NCI-H748 (cell line): ENCODE measurements around the gene GGCX.
A peak's percentile ranks its signal among the peaks of the same experiment; 100 is the strongest.
"Not testable (repeated sequence)": the region's sequence is repeated elsewhere in the genome, so short reads cannot be mapped to it uniquely, and the experiment has no call there.

Source experiments
- DNase-seq: peaks from one replicate; lab custom pipeline; 2025; ENCODE audit not compliant: unreplicated experiment; lab: John Stamatoyannopoulos, UW

GGCX gene

DNA sequence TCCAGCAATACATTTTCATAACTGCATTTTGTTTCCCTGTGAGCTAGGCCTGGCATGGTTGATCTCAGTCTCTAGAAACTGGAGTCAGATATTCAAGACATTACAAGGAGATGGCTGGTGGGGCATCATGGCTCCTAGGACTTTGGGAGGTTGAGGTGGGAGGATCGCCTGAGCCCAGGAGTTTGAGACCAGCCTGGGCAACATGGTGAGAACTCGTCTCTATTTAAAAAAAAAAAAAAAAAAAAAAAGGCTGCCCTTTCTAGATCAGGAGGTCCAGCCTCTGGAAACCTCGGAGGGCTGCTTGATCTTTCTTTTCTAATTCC, 15.7 kb upstream of the GGCX start:
- no peak for DNase-seq

DNA sequence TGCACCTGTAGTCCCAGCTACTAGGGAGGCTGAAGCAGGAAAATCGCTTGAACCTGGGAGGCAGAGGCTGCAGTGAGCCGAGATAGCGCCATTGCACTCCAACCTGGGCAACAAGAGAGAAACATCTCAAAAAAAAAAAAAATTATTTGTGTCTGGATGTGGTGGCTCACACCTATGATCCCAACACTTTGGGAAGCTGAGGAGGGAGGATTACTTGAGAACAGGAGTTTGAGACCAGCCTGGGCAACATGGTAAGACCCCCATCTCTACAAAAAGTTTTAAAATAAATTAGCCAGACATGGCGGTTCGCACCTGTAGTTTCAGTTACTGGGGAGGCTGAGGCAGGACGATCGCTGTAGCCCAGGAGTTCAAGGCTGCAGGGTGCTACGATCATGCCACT, 14.4 kb upstream of the GGCX start:
- no peak for DNase-seq

DNA sequence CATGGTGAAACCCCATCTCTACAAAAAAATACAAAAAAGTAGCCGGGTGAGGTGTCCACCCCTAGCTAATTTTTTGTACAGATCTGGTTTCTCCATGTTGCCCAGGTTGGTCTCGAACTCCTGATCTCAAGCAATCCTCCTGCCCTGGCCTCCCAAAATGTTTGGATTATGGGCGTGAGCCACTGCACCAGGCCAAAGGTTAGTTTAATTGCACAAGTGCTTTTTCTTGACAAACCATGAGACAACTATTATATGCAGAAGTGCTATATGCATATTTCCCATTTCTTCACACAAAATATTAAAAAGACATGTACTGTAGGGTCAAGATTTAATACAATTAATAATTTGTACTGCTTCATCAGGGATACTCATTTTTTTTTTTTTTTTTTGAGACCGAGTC, 5.0 kb upstream of the GGCX start:
- no peak for DNase-seq

DNA sequence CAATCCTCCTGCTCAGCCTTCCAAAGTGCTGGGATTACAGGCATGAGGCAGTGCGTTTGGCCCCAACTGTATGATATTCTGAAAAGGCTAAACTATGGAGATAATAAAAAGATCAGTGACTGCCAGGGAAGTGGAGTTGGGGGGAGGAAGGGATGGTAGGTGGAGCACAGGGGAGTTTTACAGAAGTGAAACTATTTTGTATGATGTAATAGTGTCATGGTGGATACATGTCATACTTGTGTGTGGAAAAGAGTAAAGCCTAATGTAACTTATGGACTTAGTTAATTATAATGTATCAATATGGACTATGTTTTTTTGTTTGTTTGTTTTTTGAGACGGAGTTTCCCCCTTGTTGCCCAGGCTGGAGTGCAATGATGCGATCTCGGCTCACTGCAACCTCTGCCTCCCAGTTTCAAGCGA, 2.9 kb upstream of the GGCX start:
- no peak for DNase-seq

DNA sequence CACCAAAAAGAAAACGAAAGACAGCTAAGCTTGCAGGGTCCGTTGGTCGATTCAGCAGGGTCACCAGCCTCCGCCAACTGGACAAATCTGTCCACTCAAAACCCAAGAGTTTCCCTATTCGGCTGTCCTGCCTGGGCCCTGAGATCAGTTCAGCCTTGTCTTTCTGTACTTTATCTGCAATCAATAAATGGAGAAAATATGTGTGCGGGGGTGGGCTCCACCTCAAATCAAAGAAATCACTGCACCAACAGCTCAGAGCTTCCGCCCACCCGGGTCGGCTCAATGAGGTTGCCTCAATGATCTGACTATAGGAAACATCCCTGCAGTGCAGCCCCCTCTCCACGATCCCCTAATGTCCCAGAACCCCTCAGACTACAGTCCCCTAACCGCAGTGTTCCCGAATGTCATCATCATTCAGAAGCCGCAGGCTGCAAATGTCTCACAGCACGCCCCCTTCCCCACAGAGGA, 447 bp downstream of the GGCX start:
- no peak for DNase-seq

DNA sequence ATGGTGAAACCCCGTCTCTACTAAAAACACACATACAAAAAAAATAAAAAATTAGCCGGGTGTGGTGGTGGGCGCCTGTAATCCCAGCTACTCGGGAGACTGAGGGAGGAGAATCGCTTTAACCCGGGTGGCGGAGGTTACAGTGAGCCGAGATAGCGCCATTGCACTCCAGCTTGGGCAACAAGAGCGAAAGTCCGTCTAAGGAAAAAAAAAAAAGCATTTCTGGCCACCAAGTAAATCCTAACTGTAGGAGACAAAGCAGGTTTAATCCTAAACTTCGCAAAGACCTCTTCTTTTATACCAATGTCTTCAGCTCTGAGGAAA, 928 bp downstream of the GGCX start:
- DNase-seq, result not testable (repeated sequence)

DNA sequence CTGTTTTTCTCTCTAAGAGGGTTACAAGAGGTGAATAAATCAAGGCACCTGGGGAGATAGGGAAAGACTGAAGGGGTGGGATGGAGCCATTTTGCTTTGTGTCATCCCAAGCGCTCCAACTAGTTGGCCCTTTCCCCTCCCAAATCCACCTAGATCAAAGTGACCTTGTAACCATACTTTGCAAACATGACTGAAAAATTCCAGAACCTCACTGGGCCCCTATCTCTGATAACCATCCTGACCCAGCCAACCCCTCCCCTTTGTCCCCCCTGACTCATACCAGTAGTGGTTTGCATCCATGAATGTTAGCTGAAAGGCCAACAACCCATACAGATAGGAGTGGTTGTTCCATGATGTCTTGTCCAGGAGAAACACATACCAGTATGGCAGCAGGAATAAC, 3.1 kb downstream of the GGCX start:
- DNase-seq, result no peak

DNA sequence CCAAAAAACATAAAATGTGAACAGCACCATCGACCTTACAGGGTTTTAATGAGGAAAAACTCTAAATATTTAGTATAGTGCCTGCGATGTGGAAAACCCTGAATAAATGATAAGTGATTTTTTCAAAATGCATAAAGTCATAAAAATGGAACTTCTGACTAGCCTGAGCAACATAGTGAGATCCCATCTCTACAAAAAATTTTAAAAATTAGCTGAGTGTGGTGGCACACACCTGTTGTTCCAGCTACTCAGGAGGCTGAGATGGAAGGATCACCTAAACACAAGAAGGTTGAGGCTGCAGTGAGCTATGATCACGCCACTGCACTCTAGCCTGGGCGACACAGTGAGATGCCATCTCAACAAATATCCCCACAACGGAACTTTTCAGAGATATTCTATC, 4.2 kb downstream of the GGCX start:
- DNase-seq, result no peak

DNA sequence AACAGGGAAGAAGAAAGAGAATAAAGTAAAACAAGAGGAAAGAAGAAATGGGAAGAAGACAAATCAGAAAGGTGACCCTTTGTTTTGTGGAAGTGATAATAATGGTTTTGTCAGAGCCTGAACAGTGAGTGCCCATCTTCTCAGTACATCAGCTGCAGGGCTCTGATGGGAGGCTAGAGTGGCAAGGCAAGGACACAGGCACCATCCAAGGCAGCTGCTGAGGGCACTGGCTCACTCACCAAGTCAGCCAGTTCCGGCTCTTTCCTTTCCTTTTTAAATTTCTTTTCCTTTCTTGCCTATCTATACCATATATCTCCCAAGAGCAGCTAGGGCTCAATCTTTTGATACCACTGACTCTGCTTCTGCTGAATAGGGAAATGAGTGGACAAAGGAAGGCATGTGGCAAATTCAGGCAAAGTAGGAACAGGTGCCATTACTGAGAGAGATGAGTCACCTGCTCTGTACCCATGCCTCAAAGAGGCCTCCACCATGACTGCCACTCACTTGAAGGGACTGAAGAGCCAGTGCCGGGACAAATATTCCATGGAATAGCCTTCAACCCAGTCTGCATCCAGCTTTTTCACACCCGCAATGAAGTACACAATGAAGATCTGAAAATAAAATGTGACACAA, 6.2 kb downstream of the GGCX start:
- no peak for DNase-seq

DNA sequence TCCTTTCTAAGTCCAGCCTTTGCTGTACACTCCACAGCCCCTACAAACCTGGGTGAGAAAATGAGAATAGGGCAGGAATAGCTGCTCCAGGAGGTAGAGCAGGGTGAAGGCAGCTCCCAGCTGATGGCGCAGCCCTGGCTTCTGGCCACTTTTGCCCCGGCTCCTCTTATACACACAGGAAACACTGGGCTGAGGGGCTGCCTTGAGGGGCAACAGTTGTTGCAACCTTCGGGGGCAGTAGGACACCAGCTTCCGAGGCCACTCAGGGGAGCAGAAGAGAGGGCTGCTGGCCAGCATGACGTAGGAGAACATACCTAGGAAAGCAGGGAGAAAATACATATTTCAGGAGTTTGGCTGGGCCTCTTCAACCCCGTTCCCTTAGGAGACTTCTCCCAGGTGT, 8.1 kb downstream of the GGCX start:
- no peak for DNase-seq

DNA sequence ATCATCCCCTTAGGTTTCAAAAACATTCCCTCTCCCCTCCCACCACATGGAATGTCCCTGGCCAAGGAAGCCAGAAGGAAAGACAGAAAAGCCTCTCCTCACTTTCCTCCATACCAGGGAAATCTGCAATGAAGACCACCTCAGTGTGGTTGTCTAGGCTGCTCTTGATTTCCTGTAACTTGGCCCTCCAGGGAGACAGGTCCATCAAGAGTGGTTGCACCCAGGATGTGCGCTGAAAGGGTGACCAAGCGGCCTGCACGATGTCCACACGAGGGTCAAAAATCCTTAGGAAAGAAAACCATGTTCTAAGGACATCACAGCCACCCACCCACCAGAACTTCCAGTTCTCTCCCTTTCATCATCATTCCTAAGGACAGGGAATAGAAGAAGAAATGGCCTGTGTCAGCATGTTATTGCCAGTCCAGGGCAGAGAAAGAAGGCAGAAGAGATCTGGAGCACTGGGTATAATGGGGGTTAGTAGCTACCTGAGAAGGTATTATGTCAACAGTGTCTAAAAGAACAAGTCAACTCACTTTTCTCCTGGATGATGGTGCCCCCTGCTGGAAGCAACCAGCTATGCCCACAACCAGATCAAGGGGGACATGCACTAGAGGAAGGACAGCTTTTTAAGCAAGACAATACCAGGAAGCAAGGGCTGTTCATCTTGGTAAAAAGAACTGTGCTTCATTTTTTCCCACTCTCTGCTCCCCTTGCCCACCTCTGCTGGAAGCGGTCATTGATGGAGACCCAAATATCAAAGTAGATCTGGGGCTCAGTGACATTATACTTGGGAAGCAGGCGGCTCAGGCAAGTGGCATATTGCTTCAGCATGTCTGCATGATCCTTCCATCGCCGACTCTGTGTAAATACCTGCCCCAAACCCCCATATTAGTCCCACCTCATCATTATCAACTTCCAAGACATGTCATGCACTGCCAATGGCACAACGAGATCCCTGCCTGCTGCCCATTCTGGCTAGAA, 9.3 kb downstream of the GGCX start:
- DNase-seq, result peak; percentile 59

DNA sequence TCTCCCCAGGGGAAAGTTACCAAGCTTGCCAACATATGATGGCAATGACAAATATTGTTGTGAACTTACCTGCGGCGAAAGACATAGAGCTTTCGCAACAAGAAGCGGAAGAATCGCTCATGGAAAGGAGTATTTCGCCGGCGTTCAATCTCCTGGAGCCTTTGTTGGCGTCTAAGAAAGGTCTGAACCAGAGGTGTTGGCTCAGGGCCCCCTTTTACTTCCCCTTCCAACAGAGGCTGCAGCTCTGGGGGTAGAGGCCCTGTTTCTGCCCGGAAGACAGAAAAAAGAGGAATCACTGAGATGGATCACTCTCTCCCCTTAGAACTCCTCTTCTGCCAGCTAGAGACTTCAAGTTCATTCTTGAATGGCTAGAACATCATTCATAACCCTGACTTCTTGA, 10.8 kb downstream of the GGCX start:
- no peak for DNase-seq

DNA sequence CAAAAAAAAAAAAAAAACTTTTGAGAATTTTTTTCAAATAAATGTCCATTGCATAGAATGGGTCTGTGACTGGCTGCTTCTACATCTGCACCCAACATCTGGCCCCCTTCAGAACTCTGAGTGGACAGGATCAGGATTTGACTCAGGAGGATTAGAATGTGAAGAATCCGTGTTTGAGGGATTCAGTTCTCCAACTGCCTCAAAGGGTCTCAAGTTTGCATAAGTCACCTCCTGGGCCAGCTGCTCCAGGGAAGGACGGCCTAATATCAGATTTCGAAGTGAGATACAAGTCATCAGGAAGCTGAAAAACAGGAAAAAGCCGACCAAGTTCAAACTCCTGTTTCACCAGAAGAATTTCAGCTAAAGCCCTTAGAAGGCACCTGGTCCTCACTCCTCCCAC, 11.5 kb downstream of the GGCX start:
- DNase-seq, result no peak

DNA sequence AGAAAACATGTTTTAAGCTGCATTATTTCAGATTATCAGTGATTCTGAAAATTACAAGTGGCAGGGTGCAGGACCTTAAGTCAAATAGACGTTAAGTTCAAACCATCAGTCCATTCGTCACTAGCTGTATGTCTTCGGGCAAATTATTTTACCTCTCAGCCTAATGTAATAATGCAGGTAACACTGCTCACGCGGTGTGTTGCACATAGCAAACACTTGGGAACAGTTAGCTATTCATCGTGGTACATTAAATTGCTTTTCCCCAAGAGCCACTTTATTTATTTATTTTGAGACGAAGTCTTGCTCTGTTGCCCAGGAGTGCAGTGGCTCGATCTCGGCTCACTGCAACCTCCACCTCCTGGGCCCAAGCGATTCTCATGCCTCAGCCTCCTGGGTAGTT, 12.2 kb downstream of the GGCX start:
- DNase-seq, result no peak

DNA sequence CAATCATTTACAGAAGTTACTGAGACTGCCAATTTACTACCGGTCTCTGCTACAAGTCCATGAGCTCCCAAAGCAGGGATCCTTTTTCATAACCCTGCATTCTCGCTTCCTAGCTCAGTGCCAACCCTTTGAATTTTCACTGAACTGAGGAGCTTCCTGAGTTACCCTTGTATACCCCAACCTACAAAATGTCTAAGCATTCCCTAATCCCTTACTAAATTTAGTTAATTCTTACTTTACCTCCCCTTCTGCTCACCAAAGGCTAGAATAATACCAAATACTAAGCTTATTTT, 12.7 kb downstream of the GGCX start:
- DNase-seq, result no peak

DNA sequence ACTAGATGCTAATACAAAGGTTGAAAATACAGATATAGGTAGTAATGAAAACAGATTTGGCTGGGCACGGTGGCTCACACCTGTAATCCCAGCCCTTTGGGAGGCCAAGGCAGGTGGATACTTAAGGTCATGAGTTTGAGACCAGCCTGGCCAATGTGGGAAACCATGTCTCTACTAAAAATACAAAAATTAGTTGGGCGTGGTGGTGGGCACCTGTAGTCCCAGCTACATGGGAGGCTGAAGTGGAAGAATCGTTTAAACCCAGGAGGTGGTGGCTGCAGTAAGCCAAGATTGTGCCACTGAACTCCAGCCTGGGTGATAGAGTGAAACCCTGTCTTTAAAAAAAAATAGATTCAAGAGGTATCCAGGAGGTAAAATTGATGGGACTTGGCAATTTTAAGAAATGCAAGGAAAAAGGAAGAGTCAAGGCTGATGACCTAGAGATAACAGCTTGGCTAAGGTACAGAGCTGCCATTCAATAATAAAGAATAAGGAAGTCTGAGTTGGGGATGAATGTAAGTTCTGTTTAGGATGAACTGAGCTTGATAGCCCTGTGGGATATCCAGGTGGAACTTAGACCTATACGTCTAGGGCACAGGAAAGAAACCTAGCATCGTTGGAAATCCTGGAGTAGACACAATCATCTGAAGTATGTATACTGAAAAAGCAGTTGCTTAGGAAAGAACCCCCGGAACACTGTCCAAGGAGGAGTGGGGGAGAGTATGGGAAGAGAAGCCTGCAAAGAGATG, 13.3 kb downstream of the GGCX start:
- no peak for DNase-seq

DNA sequence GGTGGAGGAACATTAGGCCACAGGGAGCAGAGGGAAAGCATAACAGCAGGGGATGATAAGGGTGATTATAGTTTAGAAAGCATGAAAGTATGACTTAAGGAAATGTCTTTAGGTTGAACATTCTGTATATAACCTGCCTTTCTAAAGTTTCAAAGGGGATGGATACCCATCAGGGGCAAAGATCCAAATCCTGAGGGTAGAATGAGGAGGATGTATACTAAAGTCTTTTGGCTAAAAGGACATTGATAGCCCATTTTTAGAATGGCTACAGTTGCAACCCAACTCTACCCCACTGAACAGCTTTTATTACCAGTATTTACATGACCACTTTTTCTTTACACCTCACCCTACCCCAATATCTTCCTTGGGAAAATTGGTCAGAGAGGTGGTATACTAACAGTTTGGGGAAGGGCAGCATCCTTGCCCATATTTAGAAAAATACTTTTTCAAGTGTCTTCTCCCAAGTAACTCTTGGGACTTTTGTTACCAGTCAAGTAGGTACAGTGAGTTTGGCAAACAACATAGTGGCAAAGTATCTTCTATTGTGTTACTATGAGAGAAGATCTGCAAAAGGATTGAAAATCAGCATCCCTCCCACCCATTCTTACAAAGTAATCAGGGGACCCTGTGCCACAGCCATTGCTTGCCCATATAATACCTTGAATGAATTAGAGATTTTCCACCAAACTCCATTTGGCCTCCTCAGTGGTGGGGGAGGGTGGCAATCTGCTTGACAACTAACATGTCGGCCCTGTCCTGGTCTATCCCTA, 14.0 kb downstream of the GGCX start:
- DNase-seq, result no peak

DNA sequence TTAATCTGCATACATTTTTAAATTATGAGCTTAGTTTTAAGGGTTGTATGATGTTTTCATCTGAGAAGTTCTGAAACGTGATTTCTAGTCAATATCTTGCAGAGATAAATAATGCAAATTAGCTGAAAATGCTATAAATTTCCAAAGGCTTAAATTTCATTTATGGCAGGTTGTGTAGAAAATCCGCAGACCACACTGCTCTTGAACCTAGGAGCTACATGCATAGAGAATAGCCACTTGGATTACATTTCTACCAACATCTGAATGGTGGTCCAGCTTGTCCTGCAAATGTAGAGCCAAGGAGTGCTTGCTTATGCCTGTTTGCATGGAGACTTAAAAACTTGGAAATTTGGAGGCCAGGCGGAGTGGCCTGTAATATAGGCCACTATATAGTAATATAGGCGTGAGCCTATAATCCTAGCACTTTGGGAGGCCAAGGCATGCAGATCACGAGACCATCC, 15.5 kb downstream of the GGCX start:
- DNase-seq, result no peak

DNA sequence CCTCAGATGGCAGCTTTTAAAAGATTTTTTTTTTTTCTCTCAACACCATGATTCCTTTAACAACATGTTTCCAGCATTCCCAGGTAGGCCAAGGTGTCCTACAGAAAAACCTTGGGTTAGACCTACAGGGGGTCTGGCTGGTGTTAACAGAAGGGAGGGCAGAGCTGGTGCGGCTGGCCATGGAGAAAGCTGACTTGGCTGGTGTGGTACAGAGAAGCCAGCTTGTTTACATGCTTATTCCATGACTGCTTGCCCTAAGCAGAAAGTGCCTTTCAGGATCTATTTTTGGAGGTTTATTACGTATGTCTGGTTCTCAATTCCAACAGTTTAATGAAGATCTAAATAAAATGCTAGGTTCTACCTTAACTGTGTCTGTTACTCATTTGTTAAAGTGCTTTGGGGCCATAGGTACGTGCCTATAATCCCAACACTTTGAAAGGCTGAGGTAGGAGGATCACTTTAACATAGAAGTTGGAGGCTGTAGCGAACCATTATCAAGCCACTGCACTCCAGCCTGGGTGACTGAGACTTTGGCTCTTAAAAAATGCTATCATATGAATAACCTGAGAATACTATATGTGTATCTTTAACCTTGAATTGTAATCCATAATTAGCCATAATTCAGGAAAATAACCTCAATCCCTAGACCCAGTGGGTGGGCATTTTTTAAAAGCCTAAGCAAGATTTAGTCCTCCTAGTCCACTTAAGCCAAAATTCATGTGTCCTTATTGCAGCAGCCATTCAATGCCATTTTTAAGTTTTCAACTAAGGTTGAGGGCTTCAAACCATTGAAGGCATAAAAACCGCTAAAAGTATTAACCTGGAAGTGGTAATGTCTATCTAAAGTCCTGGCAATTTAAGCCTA, 16.1 kb downstream of the GGCX start:
- DNase-seq, result not testable (repeated sequence)

DNA sequence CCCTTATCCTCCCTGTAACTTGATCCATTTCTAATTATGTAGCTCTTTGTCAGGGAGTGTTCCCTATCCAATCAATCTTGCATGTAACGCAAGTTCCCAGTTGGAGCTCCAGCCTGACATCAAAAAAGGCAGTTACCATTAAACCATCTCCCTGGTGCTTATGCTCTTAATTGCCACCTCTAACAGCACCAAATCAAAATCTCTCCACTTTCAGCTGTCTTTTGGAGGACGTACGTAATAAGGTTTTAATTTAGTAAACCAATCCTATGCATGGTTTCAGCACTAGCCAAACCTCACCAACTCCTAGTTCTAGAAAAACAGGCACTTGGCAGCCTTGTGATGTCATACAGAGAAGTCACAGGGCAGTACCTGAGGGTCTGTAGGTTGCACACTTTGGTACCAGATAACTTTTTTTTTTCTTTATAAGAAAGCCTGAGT, 17.0 kb downstream of the GGCX start:
- peak; percentile 30 for DNase-seq
